NCI-H1092 treated with DMSO at 0.1 percent for 48 hours (cell line): Measurements from ENCODE around the gene FGF21.

Experiments used
- DNase-seq: peaks from one replicate; lab custom pipeline; 2025; lab: John Stamatoyannopoulos, UW

FGF21 gene

DNA sequence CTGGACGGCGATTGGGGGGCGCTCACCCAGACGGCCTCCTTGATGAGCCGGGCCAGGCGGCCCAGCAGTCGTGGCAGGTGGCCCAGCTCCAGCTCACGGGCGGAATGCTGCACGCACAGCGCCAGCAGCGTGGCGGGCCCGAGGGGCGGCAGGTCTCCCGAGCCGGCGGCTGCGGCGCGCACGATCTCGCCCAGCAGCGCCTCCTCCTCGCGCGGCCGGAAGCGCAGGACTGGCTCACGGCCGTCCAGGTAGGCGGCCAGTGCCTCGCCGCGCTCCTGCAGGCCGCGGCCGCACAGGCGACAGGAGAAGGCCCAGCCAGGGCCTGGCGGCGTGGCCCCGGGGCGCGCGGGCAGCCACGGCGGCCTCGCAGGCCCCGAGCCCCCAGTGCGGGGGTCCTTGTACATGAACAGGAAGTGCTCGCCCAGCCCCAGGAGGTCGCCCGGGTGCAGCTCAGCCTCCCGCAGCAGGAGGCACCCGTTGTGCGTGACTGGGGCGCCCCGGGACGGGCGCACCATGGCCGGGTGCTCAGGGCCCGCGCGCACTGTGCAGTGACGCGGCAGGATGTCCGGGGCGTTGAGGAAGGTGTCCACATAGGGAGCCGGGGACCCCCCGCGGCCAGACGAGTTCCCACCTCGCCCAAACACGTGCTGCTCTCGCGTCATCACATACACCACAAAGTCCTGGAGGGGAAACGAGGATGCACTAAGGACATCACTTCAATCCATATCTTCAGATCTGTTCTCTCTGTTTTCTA is 26.2 kb upstream of the FGF21 start:
- DNase-seq: no peak

DNA sequence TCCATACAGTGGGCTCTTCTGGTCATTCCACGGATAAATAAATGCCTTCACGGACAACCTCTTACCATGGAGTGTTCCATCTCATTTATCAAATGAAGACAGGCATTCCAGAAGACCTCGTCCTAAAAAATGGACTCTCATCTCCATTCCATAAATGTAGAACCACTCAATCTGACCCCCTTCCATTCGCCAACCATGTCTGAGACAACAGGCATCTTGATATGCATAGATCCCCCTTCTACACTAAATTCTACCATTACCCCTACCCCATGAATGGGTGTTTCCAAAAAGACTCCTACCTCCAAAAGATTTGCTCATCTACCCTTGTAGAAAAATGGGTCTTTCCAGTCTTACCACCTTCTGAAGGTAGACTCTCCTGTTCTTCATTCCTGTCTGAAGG is 23.9 kb upstream of the FGF21 start:
- no peak for DNase-seq

DNA sequence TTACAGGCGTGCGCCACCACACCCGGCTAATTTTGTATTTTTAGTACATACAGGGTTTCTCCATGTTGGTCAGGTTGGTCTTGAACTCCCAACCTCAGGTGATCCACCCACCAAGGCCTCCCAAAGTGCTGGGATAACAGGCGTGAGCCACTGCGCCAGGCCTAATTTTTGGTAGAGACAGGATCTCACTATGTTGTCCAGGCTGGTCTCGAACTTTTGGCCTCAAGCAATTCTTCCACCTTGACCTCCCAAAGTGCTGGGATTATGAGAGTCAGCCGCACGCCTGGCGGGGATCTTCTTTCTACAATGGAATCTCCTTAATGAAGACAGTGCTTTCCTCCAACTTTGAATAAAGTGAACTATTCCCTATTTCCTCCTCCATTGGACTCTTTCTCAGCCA is 20.7 kb upstream of the FGF21 start:
- DNase-seq: no peak

DNA sequence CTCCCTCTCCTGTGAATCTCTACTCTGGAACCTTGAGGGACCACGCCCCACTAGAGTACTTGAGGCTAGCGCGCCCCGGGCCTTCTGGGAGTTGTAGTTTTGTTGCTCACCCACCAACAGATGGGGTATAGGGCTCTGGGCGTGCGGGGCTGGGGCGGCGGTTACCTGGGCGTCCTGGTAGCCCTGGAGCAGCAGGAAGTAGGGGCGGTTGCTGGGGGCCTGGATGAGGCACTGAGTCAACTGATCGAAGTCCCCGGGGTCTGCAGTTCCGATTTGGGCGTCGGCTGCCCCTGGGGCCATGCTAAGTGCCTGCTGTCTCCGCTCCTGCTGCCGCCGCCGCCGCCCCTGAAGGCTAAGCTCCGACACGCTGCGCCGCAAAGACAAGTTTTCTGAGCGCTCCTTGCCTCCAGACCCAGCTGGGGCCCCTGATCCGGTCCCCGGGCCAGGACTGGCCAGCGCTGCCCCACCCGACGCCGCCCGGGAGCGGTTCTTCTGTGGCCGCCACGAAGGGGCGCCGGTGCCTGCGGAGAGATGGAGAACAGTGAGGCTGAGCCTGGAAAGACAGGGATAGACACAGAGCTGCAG is 20.2 kb upstream of the FGF21 start:
- no peak for DNase-seq

DNA sequence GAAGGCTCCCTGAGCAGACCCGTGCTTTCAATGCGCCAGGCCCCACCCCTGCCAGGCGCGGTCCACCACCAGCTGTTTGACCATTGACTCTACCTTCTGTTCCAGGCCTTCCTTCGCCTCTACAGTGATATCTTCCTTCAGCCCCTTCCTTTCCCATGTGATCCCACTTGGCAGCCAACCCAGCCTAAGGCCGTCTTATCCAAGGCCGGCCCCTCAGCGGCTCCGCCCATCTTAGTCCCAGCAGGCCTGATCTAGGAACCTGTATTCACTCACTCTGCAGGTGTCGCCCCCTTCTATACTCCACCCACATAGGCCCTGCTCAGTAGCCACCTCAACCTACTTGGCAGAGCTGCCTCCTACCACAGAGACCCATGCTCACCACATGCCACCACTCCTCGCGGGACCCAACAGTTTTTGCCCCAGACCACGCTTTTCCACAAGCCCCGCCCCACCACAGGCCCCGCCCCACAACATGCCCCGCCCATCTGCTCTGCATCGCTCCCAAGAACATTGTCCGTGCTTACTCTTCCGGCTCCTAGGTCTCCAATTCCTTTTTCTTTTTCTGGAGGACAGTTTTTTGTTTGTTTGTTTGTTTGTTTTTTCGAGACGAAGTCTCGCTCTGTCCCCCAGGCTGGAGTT is 17.8 kb upstream of the FGF21 start:
- no peak for DNase-seq

DNA sequence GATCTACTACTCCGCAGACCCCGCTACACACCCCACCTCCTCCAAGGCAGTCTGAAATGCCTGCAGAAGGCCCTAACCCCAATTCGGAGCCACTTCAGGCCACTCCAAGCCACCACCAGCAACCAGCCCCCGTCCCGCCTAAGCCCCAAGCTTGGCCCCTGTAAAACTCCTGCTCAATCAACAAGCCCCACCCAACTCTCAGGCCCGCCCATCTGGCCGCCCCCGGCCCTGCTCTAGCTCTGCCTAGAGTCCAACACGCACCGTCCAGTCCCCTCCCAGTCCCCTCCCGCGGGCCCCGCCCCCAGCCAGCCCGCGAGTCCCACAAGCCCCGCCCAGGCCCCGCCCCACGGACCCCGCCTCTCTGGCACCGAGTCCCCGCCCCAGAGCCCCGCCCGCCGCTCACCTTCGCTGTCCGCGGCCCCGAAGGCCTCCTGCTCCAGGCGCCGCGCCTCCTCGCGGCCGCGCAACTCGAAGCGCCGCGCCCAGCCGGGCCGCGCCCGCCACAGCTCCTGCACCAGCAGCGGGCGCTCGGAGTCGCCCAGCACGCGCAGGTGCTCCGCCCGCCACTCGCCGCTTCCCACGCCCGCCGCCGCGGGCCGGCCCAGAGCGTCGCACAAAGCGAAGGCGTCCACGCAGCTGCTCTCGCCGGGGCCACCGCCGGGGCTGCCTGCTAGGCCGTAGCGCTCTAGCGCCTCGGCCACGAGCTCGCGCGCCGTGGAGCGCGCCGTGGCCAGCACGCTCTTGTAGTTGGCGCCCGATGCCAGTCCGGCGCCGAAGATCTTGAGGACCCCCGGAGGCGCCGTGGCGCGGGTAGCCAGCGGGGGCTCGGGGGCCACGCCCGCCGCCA is 16.5 kb upstream of the FGF21 start:
- peak; percentile 76 for DNase-seq

DNA sequence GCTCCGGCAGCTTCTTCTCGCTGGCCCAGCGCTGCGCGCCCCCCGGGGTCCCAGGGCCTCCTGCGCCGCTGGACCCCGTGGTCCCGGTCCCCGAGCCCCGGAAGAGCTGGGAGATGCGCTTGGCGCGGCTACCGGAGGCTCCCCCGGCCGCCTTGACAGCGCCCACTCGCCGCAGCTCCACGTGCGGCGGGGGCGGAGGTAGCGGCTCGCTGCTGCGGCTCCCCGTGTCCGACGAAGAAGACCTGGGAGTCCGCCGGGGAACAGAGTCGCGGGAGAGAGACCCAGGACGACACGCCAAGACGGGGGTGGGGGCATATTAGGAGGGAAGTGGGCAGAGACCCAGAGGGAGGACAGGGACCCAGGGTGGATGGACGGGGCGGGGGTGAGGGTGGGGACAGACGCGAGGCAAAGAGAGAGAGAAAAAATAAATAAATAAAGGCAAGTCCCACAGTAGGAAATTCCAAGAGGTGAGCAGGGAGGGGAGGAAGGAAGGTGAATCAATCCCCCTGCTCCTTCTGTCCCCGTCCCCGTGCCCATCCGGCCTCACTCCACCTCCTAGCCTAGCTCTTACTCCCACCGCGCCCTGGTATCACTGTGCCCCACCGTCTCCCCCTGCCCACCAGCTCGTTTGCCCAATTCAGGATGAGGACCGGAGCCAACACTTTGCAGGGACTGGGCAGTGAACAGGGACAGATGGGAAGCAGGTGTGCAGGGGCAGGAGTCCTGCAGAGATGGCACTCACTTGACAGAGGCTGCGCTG is 15.7 kb upstream of the FGF21 start:
- DNase-seq: peak; percentile 35

DNA sequence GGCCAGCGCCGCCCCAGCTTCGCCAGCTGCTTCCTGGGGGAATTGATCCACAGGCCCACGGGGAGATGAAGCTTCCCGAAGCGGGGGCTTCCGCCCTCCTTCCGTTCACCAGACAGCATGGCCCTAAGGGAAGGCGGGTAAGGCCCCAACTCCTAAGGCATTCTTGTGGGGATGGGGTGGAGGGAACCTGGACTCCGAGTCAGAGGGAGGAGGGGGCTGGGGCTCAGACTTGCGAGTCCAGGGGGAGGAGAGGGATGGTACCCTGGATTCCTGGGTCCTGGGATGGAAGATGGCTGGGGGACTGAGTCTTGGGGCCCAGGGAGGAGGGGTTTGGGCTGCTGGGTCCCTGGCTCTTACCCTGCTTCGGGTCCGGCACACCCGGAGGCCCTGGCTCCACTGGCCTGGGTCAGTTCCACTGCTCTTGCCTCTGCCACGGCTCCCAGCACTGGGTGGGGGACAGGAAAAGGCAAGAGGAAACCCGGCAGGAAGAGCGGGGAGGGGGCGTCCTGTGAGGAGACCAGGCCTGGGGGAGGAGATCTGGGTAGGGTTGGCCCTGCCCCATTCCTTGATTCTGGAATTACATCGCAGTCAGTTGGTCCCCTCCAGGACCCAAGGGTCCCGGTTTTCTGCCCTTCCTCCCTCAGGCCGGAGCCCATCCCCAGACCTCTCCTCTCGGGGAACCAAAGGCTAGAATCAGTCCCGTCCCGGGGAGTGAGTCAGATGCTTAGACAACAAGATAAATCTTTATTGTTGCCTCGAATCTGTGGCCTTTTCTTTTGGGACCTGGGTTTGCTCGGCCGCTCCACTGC is 15.0 kb upstream of the FGF21 start, which contains the start of gene RASIP1:
TSS of gene RASIP1 (minus strand) at position 447 of the 809 bp plus-strand sequence. CDS start at position 119, 328 bp downstream.
- no peak for DNase-seq

DNA sequence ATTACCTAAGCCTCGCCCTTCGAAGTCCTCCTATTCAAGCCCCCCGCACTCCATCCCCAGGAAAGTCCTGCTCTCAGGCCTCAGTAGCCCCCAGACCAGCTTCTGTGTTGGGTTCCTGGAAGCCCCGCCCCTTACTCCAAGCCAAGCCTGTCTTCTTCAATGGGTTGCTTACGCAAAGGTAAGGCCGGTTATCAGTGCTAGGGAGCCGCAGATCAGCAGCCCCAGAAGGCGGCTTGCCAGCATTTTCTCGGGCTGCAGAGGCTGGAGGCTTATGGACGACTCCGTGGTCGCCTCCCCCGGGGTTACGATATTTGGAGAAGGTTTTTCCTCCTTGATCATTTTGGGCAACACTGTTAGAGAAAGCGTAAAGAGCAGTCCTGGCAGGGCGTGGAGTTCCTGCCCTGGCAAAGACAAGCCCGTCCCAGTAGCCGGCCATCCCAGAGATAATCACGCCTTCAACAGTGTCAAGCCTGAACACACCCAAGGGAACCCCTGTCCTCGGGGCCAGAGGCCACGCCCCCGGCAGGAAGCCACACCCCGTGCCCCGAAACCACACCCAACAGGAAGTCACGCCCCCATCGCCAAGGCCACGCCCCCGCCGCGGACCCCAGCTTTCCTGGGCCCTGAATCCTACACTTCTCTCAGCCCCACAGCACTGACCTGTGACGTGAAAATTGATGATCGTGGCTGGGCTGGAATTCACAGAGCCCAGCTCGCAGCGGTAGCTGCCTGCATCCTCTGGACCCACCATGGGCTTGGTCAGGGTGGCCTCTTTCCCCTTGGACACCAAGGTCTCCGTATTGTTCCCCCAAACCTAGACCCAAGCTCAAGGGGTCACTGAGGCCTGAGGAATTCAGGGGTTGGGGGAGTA is 14.0 kb upstream of the FGF21 start:
- DNase-seq: no peak

DNA sequence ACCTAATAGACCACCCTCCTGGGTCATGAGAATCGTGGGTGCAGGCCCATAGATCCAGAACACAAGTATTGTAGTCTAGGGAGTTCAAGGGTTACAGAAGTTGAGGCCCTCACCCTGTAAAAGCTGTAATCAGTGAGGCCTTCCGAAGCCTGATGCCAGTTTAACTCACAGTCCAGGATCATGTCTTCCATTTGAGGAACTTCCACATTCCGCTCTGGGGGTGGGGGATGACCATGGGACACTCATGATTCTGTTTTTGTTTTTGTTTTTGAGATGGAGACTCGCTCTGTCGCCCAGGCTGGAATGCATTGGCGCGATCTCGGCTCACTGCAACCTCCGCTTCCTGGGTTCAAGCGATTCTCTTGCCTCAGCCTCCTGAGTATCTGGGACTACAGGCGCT is 13.2 kb upstream of the FGF21 start:
- DNase-seq: no peak

DNA sequence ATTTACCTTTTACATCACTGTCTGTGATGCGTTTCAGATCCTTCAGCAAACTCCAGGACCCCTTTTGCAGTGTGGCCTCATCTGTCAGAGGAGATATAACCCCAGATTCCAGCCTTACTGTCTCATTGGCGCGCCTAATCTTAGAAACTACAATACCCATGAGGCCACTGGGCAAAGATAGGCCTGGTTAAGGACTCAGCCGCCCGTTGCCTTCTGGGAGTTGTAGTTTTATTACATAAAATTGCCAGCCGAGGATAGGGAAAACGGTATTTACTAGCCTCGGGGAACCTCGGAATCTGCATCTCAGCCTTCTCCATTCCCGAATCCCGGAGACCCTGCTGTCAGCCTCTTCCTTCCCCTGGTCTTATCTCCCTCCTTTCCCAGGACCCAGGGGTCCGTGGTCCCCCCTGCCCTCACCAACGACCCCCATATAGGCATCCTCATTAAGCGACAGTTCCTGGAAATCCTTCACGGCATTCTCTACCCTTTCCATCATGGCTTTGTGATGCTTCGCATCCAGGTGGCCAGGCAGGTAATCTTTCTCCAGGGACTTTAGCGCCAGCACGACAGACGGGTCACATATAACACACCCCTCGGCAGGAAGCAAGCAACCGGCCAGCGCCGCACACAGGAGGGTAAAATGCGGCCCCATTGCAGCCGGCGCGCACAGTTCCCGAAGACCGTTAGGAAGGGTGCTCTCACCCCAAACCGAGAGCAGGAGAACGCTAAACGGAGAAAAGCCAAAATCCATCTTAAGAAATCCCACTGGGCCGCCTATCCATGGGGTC is 9.9 kb upstream of the FGF21 start:
- DNase-seq: peak; percentile 11

DNA sequence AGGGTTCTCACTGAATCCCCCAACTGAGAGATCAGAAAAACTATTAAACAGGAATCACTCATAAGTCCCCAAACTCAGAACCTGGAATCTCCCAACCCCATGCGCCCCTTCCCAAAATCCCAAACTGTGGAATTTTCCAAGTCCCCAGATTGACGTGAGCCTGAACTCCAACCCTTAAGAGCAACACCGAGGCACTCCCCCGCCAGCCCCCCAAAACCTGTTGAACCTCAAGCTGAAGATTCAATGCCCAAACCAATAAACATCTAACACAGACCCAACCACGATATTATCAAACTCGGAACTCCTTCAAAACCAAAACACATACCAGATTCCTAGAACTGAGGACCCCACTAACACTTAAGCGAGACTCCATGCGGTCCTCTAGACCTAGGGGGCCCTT is 9.2 kb upstream of the FGF21 start:
- no peak for DNase-seq

DNA sequence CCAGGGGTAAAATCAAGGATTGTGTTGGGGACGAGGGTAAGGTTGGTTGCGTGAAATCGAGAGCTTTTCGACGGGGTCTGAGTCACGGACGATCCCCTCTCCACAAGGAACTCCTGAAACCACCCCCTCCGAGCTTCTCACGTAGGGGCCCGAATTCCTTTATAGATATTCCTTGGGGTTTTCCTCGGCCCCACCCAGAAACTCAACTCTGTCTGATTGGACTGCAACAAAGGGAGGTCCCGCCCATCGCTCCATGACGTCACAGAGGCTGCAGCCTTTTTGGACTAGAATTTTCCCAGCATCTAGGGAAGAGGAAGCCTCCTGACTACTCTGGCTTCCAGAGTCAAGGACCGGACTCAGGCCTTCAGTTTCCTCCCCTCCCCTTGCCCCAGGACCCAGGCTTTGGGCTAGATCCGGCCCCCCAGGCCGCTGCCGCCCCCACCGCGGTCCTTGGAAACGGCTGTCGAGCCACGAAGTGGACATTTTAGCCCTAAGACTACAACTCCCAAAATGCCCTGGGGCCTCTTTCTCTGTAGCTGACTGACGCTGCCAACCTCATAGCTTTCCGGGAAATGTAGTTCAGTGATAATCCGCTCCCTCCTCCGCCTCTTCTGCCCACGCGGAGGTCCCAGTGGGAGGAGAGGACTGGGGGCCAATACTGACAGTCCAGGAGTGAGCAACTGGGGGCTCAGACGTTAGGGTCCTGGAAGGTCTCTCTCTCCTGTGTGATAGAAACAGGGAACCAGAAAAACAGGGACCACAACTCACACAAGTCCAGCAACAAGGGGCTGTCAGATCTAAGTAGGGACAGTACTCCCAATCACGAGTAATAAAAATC is 8.4 kb upstream of the FGF21 start, which contains the start of gene IZUMO1:
TSS of gene IZUMO1 (minus strand) at position 172 of the 838 bp plus-strand sequence. CDS start 1,050 bp downstream, outside the sequence.
- no peak for DNase-seq

DNA sequence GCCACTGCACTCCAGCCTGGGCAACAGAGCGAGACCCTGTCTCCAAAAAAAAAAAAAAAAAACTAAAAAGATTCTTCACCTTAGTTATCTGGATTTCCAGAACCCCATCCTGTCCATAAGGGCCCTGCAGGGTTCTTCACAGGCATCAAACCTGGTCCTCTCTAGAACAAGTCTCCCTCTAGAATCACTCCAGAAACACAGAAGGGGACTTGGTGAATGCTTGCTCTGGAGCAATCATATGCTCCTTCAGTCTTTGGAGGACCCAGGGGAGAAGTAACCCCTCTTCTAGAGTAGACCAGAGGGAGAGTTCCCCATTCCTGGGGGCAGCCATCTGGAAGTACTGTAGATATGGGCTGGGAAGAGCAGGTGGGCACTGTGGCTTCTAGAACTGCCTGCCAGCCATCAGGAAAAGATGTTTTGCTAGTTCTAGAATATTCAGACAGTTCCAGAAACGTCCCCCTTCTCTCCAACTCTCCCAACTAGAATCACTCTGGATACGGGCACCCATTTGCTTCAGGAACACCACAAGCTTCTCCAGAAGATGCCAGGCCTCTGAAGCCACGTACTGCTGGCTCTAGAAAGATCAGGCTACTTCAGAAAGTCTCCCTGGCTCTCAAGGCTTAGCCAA is 5.6 kb upstream of the FGF21 start:
- DNase-seq: no peak

DNA sequence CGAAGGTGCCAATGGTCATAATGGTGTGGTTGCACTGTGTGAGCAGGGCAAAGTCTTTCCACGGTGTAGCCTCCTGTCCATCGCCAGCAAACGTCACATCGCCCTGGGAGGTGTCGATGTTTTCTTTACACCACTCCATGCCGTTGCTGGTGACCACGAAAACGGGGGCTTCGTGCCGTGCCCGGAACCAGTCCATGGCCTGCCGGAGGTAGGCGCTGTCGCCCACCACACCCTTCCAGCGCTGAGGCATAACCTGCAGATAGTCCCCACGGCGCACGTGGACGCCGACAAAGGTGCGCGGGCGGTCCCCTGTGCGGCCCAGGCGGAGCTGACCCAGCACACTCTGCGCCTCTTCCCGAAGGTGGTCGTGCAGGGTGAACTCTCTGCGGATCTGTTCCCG is 5.0 kb upstream of the FGF21 start:
- DNase-seq: no peak

DNA sequence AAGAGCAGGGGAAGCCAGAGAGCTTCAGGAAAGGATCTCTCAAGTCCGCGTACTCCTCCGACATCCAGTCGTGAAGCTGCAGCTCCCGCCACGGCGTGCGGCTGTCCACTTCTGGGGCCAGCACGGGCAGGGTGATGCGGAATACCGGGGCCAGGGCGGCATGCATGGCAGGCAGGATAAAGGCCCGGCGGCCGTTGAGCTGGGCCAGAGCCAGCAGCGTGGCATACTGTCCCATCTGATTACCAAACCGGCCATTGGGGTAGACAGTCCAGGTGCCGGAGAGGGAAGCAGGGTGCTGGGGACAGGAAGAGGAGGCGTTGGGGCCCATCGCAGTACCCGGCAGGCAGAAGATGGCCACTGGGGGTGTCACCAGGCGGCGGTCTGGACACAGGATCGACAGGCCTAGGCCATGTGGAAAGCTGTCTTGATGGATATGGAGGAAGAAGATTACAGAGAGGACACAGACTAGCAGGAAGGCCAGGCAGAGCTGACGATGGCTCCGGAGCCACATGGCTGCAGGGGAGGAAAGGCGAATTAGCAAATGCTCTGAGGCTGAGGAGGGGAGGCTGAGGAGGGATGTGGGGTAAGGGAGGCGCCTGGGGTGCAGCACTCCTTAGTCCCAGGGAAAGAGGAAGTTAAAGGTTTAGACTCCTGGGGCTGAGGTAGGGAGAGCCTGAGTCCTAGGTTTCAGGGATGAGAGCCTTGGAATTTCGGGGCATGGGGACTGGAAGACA is 4.4 kb upstream of the FGF21 start:
- DNase-seq: no peak
